OCI-LY1 (cell line): ENCODE results near the gene RASAL2.

Source experiments
- EZH2 ChIP-seq: fragments of 200-600 bp; sonication (generic), shearing (Covaris generic); IDR thresholded peaks from 2 replicates; pipeline ENCODE4 v1.8.0; 2017; ENCODE audit warnings: borderline replicate concordance, mixed run types, mild to moderate bottlenecking, antibody characterized with exemption, low read length, moderate library complexity, mixed read lengths
- TF ChIP-seq, protein P1 (sequence below): fragments of 200-600 bp; sonication (generic), shearing (Covaris generic); IDR thresholded peaks from 2 replicates; pipeline ENCODE4 v1.5.1; 2017; ENCODE audit warnings: mild to moderate bottlenecking, antibody characterized with exemption, low read length, moderate library complexity, mixed read lengths

DNA sequence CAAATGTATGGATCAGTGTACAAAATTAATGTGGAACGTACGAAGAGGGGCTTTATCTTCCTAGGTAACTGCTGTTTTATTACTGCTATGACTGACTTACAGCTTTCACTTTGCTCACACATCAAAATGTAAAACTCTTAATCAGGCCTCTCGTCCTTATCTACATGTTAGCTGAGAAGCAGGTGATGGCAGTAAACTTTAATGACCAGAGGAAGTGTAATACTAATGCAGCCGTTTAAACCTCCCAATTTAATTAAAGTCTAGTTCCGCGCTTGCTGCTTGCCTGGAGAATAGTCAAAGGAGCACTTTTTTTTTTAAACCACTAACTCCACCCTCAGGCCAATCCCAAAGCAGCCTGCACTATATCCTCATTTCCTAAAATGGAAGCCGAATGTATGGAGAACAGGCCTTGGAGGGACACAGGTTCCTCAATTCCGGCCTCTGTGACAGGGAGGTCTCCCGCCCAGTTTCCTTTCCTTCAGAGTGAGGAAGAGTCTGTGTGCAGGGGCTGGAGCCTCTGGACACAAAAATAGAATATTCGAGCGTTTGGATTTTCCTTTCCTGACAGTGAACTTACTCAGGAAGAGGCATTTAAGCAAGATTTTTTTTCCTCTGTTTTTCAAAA is 36.7 kb upstream of the RASAL2 start:
- no peak for TF ChIP-seq EZH2
- TF ChIP-seq, protein P1, sequence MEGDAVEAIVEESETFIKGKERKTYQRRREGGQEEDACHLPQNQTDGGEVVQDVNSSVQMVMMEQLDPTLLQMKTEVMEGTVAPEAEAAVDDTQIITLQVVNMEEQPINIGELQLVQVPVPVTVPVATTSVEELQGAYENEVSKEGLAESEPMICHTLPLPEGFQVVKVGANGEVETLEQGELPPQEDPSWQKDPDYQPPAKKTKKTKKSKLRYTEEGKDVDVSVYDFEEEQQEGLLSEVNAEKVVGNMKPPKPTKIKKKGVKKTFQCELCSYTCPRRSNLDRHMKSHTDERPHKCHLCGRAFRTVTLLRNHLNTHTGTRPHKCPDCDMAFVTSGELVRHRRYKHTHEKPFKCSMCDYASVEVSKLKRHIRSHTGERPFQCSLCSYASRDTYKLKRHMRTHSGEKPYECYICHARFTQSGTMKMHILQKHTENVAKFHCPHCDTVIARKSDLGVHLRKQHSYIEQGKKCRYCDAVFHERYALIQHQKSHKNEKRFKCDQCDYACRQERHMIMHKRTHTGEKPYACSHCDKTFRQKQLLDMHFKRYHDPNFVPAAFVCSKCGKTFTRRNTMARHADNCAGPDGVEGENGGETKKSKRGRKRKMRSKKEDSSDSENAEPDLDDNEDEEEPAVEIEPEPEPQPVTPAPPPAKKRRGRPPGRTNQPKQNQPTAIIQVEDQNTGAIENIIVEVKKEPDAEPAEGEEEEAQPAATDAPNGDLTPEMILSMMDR, result no peak
